Hematopoietic multipotent progenitor cell treated with erythropoietin and hydrocortisone succinate and interleukin-3 and kit ligand, for 8 days (in vitro differentiated cells): ENCODE data around the gene ERCC1.

ENCODE experiments used
- DNase-seq: peaks from one replicate; pipeline ENCODE4 v3.0.0-alpha.2; 2015

Gene ERCC1

GRCh38 chr19:45403781-45404556 is 19.7 kb downstream of the ERCC1 start:
- peak; percentile 77 for DNase-seq

DNA sequence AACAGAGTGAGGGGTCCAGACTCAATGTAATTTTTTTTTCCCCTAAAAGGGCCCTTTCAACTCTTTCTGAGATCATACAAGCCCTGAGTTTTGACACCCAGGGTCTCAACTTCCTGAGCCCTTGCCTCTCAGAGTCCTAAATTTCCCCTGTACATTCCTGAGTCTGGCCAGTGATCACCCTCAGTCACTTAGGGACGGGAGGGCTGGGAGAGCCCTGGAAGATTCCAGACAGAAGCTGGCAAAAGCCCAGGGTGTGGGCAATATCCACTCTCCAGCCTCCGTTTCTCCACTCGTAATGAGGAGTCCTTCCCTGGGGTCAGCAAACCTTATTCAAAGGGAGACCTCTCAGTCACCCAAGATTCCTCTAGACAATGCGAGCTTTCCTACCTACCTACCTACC is 20.4 kb downstream of the ERCC1 start:
- no peak for DNase-seq

- DNase-seq, result no peak
Observed at GRCh38 chr19:45402298-45403061, 21.2 kb downstream of the ERCC1 start.

GRCh38 chr19:45401815-45402214 is 21.9 kb downstream of the ERCC1 start:
- no peak for DNase-seq

- DNase-seq, result no peak
Observed at GRCh38 chr19:45400192-45400591, 23.5 kb downstream of the ERCC1 start.

GRCh38 chr19:45395821-45396617 is 27.7 kb downstream of the ERCC1 start:
- DNase-seq, result no peak

DNA sequence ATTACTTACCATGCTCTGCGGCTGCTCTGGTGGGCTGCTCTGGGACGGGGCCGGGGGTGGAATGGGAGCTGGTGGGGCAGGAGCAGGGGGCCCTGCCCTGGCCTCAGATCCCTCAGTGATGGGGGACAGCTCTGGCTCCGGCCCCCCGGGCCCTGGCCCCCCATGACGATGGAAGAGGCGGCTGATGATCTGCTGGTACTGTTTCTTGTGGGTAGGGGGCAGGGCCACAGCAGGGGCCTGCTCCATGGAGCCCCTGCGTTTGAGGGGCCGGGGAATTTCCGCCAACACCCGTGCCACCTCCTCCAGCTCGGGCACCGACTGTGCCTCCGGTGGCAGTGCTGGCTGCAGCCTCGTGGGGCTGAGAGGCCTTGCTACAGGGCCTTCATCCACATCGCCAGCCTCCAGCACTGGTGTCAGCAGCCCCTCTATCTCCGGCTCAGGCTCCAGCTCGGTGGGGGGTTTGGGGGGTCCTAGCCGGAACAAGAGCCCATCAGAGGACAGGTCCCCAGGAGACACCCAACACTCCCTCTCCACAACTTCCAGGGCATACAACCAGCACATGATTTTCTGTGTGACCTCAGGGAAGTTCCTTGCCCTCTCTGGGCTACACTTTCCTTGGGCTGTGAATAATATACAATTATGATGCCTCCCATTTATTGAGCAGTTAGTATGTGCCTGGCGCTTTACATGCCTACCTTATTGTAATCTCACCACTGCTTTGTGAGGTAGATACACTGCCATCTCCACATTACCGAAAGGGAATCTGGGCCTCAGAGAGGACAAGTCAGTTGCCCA is 31.6 kb downstream of the ERCC1 start:
- DNase-seq, result no peak

DNA sequence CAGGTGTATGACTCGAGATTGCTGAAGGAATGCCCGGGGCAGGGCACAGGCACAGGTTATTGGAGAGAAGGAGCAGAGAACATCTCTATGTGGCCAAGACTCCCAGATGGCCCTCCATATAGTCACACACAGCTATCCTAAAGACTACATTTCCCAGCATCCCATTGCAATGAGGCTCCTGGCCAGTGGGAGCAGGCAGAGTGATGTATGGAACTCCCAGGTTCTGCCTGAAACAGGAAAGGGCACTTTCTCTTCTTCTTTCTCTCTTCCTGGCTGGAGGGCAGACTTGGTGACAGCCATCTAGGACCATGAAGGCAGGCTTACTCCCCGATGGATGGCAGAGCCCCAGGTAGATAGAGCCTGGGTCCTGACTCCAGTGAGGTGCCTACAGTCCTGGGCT is 32.4 kb downstream of the ERCC1 start:
- DNase-seq, result peak; percentile 44

DNA sequence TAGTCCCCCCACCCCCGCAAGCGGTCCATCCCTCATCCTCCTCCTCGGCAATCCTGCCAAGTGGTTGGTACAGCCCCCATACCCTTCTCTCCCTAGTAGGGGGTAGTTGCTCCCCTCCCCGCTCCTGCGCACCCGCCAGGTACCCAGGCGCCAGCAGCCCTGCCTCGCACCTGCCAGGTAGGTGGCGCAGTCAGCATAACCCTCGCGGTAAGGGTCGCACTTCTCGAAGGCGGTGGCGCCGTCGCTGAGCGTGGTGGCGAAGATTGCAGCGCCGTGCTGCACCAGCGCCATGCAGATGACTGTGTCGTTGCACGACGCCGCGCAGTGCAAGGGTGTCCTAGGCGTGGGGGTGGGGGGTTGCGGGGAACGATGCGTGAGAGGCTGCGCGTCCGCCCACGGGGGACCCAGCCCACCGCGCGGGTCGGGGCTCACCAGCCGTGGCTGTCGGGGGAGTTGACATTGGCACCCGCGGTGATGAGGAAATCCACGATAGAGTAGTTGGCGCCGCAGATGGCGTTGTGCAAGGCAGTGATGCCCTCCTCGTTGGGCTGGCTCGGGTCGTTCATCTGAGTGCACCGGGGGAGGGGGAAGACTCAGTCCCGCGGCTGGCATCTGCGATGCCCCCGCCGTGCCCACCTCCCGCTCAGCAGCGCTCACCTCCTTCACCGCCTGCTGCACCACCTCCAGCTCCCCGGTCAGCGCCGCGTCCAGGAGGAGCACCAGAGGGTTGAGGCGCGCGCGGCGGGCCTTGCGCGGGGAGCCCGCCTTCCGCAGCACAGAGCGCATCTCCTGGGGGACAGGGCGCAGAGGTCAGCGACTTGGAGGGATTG is 38.1 kb downstream of the ERCC1 start:
- DNase-seq, result no peak

GRCh38 chr19:45382426-45382825 is 41.3 kb downstream of the ERCC1 start:
- DNase-seq, result no peak

DNA sequence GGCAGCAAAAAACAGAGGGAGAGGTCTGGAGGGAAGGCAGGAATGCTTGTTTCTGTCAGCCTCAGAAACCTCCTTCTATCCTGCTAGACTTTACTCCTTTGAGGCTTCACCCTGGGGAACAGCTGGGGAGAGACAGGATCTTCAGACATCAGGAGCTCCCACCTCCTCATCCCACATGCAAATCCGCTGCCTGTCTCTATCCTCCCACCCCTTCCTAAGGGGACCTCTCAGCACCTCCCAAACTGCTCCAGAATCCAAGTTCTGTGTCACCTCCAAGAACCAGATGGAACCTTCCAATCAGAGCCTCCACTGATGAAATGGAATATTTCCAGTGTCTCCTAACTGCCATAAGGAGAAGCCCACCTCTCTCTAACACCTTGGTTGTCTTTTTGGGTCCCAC is 43.6 kb downstream of the ERCC1 start:
- no peak for DNase-seq

GRCh38 chr19:45376045-45376724 is 47.5 kb downstream of the ERCC1 start:
- DNase-seq, result no peak

DNA sequence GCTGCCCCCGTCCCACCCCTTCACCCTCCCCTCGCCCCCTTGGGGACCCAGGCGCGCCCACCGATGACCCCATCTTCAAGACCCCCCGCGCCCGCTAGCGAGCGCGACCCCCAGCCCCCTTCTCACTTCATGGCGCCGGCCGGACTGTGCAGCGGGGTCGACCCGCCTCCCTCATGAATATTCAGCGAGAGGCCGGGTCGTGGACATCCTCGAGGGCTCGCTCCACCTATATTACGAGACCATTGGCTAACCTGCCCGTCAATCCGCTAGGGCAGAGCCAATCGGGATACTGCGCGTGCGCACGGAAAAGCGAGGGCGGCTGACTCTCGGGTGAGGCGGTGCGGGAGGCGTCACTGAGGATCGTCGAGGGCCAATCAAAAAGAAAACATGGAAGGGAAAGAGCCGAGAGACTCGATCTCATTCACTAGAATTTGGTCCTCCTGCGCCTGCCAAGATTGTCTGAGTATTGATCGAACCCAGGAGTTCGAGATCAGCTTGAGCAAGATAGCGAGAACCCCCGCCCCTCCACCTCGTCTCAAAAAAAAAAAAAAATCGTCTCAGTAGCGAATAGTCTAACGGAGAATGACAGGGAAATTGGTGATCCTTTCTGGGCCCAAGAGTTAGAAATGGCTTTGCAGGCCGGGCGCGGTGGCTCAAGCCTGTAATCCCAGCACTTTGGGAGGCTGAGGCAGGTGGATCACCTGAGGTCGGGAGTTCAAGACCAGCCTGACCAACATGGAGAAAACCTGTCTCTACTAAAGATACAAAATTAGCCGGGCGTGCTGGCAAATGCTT is 53.1 kb downstream of the ERCC1 start, which contains the start of gene ERCC2:
ERCC2 (minus strand) TSS at position 164 of the 795 bp plus-strand sequence; CDS start at position 131, 33 bp downstream.
- peak; percentile 99 for DNase-seq

- no peak for DNase-seq
Observed at GRCh38 chr19:45368737-45369340, 54.9 kb downstream of the ERCC1 start.

- no peak for DNase-seq
Observed at GRCh38 chr19:45368127-45368526, 55.6 kb downstream of the ERCC1 start.

GRCh38 chr19:45364696-45365095 is 59.0 kb downstream of the ERCC1 start:
- DNase-seq, result no peak

DNA sequence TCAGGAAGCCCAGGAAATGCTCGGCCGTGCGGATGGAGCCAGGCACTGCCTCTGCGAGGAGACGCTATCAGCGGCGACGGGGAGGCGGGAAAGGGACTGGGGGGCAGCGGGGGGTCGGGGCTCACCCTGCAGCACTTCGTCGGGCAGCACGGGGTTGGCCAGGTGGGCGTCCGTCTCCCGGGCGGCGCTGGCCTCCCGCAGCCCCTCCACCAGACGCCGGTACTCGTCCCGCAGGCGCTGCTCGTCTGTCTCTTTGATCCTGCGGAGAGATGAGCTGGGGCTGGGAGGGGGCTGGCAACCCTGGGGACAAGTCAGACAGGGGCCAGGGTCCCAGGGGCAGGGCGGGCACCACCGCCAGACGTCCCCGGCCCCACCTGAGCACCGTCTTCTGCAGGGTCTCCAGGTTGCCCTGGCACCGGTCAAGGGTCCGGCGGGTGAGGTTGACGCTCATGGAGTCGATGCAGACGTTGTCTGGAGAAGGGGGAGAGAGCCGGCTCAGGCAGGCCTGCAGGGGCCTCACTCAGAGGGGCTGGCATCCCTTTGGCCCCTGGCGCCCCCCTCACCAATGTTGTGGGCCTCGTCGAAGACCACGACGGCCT is 59.8 kb downstream of the ERCC1 start:
- DNase-seq, result no peak

DNA sequence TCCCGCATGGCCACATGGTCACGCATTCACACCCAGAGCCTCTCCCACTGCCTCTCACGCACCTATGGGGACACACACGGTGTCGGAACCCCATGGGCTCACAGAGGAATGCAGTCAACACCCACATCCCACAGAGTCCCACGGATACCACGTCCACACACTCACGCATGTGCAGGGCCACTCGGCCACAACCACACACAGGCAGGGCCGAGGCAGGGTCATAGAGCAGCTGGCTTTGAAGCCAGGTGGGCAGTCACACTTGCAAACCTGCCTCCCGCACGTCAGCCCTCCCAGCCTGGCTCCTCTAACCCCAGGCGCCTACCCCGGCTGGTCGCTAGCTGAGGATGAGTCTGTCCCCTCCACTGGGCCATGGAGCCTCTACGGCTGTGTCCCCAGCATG is 61.4 kb downstream of the ERCC1 start:
- no peak for DNase-seq

- DNase-seq, result no peak
Observed at GRCh38 chr19:45361608-45362007, 62.1 kb downstream of the ERCC1 start.
